Measurements from ENCODE around the gene NOL6. TPM values are rescaled to one million over a fixed set of nuclear protein-coding genes. Genes with fewer than 3 reads are reported as not detected.

The NOL6 gene
- total RNA-seq, 1 experiment from 2014 or later = 36.4 TPM

GRCh38 chr9:33438926-33439680 is 34.6 kb downstream of the NOL6 start:
- Histone ChIP-seq H2AFZ (ENCODE audit: low read depth, low read length, poor library complexity, severe bottlenecking) (no peak overlapping the region), H3K27me3 (ENCODE audit: insufficient read depth, low read length) (no peaks in the 10 kb centered on the region), H3K9me2 (ENCODE audit: insufficient read depth) (no peaks in the 10 kb centered on the region), H3K4me2 (ENCODE audit: low read length) (peak overlapping the region; percentile 60), H3K4me3 (replicated peaks in 1 of 2; ENCODE audit: low read depth in 1 of 2, low read length in 2 of 2) (no peak overlapping the region; a peak in 1 of 4 replicates), H4K20me1 (ENCODE audit: insufficient read depth) (no peaks in the 10 kb centered on the region), H3K27ac (ENCODE audit: low read depth, low read length) (no peak overlapping the region), H3K79me2 (ENCODE audit: insufficient read depth, low read length) (no peaks in the 10 kb centered on the region), H3K4me1 (ENCODE audit: control insufficient read depth in 1 of 2, insufficient read depth in 2 of 2, low read length in 2 of 2) (peaks cover 28 to 43% of the 10 kb centered on the region in 2 experiments), H3K9ac (ENCODE audit: low read length) (no peak overlapping the region), H3K9me3 (ENCODE audit: control insufficient read depth in 1 of 2, insufficient read depth in 1 of 2, low read depth in 1 of 2, low read length in 2 of 2) (no peaks in the 10 kb centered on the region), H3K36me3 (ENCODE audit: control insufficient read depth in 1 of 2, insufficient read depth in 2 of 2, low read length in 2 of 2) (no peaks in the 10 kb centered on the region)
- intact Hi-C loops (cut with micrococcal nuclease) = no loop called here
- ATAC-seq (no peak; the same call in 1 of the 2 replicates), DNase-seq (ENCODE audit: low read depth, low spot score) (no peak)
- CTCF ChIA-PET = interaction anchor here (5.9 kb wide), 1 partner anchor 13 kb away, joined by 39 read pairs; no protein-coding TSS in a partner anchor
- no TSS peak for BruUV-seq (replicated peaks)
- TF ChIP-seq, protein P1, sequence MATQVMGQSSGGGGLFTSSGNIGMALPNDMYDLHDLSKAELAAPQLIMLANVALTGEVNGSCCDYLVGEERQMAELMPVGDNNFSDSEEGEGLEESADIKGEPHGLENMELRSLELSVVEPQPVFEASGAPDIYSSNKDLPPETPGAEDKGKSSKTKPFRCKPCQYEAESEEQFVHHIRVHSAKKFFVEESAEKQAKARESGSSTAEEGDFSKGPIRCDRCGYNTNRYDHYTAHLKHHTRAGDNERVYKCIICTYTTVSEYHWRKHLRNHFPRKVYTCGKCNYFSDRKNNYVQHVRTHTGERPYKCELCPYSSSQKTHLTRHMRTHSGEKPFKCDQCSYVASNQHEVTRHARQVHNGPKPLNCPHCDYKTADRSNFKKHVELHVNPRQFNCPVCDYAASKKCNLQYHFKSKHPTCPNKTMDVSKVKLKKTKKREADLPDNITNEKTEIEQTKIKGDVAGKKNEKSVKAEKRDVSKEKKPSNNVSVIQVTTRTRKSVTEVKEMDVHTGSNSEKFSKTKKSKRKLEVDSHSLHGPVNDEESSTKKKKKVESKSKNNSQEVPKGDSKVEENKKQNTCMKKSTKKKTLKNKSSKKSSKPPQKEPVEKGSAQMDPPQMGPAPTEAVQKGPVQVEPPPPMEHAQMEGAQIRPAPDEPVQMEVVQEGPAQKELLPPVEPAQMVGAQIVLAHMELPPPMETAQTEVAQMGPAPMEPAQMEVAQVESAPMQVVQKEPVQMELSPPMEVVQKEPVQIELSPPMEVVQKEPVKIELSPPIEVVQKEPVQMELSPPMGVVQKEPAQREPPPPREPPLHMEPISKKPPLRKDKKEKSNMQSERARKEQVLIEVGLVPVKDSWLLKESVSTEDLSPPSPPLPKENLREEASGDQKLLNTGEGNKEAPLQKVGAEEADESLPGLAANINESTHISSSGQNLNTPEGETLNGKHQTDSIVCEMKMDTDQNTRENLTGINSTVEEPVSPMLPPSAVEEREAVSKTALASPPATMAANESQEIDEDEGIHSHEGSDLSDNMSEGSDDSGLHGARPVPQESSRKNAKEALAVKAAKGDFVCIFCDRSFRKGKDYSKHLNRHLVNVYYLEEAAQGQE (IDR thresholded peaks at IDR 0.05; ENCODE audit: low read depth) = no peak
- TF ChIP-seq JUND (IDR thresholded peaks at IDR 0.05) (no peak), ELF1 (IDR thresholded peaks at IDR 0.05; ENCODE audit: borderline replicate concordance, low read depth) (no peak), SP1 (IDR thresholded peaks at IDR 0.05; ENCODE audit: low read depth) (no peak), ZFX (IDR thresholded peaks at IDR 0.05) (no peak), EZH2phosphoT487 (IDR thresholded peaks at IDR 0.05; ENCODE audit: borderline replicate concordance) (no peak)
- TF ChIP-seq, protein P2, sequence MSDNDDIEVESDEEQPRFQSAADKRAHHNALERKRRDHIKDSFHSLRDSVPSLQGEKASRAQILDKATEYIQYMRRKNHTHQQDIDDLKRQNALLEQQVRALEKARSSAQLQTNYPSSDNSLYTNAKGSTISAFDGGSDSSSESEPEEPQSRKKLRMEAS (IDR thresholded peaks at IDR 0.05) = no peak
- RAD21 ChIA-PET (ENCODE audit: low non-redundant PET in 1 of 2, low total read pairs in 2 of 2, uncharacterized antibody in 2 of 2, unreplicated experiment in 2 of 2) = interaction anchor here in 1 of 2 experiments (0.6 kb wide), 1 partner anchor 205 kb away, joined by 4 read pairs; no protein-coding TSS in a partner anchor
- POLR2A ChIA-PET = no interaction called here

All from HCT116 (cell line).